Stimulated activated CD4-positive, alpha-beta T cell treated with anti-CD3 and anti-CD28 coated beads, Interleukin-15, amount 100 ng/mL, for 24 hours (primary cell): Measurements from ENCODE around the gene TENT4B.
A peak's percentile ranks its signal among the peaks of the same experiment; 100 is the strongest.

ENCODE experiments used
- DNase-seq: peaks from one replicate; pipeline ENCODE4 v3.0.0-alpha.2; 2020

The TENT4B gene

DNA sequence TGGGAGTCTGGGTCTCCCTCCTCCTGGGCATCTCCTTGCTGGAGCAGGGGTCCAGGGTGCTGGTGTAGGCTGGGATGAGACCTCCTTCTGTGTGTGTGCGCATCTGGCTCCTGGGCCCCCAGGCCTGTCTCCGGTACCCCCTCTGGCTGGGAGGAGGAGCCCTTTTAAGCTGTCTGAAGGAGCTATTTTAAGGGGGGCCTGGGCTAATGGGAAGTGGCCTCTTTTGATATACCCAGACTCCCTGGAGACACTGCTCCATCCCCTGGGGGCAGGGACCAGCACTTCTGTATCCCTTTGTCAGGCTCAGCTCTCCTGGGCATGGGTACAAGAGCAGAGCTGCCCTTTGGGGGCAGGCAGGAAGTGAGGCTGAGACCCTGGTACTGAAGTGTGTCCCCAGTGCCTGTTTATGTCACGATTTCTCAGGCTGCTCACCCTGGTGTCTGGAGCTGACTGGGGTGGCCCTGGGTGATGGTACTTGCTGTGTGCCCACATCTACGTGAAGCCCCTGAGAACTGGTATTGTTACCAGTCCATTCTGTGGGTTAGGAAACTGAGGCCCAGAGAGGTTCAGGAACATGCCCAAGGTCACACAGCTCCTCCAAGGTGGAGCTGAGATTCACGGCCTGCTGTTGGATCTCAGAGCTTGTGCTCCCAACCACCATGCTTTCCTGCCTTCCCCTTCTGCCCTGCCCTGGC lies 119.7 kb downstream of the TENT4B start:
- DNase-seq: no peak

GRCh38 chr16:50273382-50273690 lies 120.2 kb downstream of the TENT4B start:
- DNase-seq: no peak

DNA sequence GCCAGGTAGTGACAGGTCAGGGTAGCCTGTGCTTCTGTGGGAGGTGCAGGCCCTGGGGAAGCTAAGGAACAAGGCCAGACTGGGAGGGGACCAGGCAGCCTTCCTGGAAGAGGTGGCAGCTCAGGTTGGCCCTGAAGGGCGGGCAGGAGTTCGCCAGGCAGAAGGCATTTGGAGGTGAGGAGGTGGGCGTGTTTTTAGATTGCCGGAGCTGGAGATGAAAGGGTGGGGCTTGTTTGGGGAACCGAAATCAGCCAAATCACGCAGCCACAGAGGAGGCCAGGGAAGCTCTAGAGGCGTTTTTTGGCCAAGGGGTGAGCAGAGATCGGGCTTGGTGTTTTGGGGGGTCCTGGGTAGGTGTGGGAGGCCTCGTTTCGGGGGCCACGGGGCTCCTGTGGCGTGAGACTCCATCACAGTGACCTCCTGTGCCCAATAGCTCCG lies 120.8 kb downstream of the TENT4B start:
- DNase-seq: peak; percentile 69

GRCh38 chr16:50274326-50275097 lies 121.4 kb downstream of the TENT4B start:
- peak; percentile 63 for DNase-seq

GRCh38 chr16:50275098-50275415 lies 122.0 kb downstream of the TENT4B start:
- DNase-seq: no peak

GRCh38 chr16:50275428-50276325 lies 122.6 kb downstream of the TENT4B start:
- DNase-seq: no peak

DNA sequence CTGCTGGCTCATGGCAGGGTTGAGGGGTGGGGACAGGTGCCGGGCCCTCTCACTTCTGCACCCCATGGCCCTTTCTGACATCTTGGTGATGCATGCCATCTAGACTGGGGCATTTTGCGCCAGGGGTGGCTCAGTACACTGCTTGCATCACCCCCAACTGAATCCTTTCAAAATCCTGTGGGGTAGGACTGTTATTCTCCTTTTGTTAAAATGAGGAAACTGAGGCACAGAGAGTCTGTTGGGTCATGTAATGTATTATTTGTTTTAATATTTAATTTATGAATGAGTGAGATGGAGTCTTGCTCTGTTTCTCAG lies 123.2 kb downstream of the TENT4B start:
- no peak for DNase-seq

DNA sequence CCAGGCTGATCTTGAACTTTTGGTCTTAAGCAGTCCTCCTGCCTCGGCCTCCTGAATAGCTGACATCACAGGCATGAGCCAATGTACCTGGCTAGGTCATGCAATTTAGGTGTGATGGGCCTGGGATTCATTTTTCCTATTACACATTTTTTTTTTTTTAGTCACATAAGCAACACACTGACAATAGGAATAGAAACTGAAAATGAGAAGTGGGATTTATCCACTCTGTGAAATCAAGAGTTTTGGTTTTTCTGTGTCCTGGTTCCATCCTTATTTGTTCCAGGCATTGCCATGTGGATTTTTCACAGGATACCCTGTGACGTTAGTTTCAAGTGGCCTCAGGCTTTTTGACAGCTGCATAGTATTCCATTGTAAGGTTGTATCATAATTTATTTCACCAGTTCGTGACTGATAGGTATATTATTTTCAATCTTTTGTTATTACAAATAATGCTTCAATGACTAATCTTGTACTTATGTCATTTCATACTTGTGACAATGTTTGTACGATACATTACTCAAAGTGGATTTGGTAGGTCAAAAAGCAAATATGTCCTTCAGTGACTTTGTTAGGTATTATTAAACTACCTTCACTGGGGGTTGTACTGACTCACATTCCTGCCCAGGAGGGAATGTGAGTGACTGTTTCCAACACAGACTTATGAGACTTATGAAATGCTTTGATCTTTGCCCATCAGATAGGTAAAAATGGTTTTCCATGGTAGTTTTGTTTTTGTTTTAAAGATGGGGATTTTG lies 123.9 kb downstream of the TENT4B start:
- peak; percentile 33 for DNase-seq

DNA sequence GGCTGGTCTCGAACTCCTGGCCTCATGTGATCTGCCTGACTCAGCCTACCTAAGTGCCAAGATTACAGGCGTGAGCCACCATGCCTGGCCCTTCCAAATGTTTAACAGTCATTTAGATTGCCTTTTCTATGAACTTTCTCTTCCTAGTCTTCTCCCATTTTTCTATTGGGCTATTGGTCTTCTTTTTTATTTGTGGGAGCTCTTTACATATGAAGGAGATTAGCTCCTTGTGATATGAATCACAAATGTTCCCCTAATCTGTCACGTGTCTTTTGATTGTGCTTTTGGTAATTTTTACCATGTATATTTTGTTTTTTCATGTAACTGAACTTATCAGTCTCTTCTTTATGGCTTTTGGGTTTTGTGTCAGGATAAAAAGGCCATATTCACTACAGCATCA lies 125.1 kb downstream of the TENT4B start:
- no peak for DNase-seq

DNA sequence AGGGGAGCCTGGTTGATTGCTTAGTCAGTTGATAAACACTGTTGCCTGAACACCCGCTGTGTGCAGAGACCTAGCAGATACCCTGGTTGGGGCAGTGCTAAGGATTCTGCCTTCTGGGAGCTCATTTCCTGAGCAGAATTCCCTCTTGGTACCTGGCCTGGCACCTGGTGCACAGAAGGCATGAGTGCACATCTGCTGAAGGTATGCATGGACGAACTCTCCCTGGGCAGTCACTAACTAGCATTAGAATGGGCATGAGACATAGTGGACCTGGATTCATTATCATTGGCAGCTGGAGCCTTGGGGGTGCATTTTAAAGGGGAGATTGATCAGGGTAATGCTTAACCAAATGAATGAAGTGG lies 126.4 kb downstream of the TENT4B start:
- no peak for DNase-seq

DNA sequence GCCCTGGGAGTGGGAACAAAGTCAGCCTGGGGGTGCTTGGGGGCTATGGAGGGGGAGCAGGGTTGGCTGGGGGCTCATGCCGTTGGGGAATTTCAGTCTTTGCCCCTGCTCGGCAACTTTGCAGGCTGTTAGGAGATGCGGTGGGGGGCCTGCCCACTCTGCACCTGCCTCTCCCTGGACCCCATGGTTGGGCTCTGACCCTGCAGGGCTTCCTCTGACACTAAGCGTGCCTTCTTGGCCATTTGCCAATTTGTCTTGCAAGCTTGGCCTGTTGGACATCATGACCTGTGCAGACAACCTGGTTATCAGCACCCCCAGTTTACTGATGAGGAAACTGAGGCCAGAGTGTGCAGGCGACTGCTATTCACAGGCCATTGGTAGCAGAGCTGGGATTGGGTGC lies 127.8 kb downstream of the TENT4B start:
- no peak for DNase-seq
